NCI-H1048 (cell line): ENCODE data around the gene HPCAL1.

Source experiments
- DNase-seq: peaks from one replicate; lab custom pipeline; 2025; lab: John Stamatoyannopoulos, UW

The HPCAL1 gene

DNA sequence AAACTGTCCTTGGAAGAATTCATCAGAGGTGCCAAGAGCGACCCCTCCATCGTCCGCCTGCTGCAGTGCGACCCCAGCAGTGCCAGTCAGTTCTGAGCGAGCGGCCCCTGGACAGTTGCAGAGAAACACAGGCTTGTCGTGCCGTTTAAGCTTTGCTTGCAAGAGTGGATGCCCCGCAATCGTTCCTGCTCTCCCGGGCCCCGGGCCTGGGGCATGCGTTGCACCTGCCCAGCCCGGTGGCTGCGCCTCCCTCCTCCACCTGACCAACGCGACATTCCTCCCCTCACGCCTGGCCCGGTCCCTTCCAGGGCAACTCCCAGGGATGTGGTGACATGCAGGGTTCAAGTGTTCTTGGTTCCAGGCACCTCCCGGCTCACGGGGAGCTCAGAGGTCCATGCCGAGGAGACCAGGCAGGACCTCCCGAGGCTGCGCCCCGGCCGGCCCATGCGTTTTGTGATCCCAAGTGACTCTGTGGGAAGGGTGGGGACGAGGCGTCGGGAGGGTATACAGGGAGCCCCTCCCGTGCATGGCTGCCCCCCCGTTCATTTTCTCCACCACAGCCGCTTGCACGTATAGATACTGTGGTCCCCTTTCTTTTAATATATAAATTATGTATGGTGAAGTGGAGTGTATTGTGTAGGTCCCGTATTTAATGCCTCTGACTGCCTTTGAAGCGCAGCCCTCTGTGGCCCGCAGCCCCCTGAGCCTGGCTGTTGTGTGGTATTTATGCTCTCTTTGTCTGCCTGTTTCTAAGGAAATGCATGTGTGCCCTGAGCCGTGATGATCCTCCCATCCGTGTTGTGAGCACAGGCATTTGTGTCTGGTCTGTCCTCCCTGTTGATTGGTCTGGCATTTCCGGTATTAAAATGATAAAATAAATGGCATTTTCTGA lies 124.3 kb downstream of the HPCAL1 start:
- no peak for DNase-seq

- DNase-seq, result no peak
Measured at GRCh38 chr2:10427618-10427949, 124.9 kb downstream of the HPCAL1 start.

DNA sequence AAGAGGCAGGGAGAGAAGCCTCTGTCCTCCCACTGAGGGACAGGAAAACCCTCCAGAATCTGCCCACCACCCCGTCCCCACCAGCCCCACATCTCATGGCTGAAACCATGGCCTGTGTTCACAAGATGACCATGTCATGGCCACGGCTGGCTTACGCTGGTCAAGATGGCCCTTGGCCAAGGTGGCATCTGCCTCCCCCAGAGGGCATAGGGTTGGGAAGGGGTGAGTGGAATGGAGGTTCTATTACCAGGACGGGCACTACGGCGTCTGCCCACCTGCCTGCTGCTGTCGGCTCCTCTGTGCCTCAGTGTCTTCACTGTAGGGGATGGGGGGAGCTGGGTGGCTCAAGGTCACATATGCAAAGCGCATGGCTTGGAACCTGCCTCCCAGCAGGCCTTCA lies 125.7 kb downstream of the HPCAL1 start:
- no peak for DNase-seq

- no peak for DNase-seq
Measured at GRCh38 chr2:10428924-10429323, 126.2 kb downstream of the HPCAL1 start.

- no peak for DNase-seq
Measured at GRCh38 chr2:10430886-10431622, 128.3 kb downstream of the HPCAL1 start.

- DNase-seq, result no peak
Measured at GRCh38 chr2:10431797-10432196, 129.1 kb downstream of the HPCAL1 start.

DNA sequence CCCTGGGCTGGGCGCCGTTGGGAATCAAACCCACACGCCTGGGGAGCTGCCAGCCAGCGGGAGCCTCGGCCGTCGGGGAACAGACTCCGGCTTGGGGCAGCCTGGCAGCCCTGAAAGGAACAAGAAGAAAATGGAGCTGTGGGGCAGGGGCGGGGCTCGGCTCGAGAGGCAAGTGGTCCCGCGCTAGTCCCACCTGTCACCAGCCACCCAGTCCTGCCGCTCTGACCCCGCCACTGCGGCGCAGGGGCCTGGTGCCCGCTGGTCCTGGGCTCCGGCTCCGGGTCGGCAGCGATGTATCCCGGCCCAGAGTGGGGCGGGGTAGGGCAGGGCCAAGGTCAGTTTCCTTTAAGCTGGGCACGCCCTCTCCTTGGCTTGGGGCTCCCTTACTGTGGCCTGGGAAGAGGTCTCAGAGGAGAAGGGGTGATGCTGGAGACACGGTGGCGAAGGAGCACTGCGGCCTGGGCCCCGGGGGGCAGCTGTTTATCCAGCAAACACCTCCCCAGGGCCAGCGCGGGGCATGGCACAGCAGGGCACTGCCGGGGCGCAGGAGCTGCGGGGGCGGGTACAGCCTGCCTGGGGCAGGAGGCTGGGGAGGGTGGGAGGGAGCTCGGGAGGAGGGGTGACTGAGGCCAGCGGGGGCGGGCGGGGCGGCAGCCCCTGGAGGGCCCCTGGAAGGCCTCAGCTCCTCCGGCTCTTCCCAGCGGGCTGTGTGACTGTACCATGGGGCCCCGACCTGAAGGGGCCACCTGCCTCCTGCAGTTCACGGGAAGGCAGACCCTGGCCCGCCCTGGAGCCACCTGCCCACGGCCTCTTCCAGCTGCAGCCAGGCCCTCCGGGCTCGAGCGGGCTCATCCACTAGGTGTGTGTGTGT lies 129.8 kb downstream of the HPCAL1 start:
- DNase-seq, result no peak

GRCh38 chr2:10433264-10433946 lies 130.7 kb downstream of the HPCAL1 start:
- DNase-seq, result no peak

DNA sequence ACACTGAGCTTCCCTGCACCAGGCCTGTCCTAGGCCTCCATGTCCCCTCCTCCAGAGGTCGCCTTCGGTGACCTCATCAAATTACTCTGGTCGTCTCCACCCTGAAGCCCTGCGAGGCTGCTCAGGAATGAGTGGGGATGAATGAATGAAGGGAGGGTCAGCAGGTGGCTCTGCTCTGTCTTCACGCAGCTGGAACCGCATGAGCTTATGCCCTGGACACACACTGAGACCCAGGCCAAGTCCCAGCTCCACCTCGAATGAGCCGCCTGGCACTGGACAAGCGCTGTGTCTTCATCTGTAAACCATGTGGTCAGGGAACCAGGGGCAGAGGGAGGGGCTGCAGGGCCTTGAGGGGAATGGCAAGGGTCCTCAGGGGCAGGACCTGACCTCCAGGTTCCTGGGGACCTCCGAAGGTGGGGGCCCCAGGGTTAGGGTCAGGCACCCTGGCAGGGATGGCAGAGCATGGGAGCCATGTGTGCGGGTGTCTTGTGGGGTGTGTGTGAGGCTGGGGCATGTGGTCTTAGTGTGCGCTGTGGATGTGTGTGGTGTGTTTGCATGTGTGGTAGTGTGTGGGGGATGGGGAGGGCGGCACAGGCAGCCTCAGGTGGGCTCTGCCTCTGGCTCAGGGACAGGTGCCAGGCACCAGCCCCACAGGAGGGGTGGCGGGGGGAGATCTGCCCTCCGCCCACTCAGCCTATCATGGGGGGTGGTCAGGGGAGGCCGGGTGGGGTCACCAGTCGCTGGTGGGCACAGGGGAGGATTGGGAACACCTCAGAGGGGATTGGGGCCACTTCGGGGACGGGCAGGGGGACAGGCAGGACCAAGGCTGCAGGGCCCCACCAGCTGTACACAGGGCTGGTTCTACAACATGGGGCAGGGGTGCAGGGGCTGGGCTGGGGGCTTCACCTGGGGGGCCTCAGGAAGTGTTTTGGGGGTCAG lies 131.5 kb downstream of the HPCAL1 start:
- no peak for DNase-seq

DNA sequence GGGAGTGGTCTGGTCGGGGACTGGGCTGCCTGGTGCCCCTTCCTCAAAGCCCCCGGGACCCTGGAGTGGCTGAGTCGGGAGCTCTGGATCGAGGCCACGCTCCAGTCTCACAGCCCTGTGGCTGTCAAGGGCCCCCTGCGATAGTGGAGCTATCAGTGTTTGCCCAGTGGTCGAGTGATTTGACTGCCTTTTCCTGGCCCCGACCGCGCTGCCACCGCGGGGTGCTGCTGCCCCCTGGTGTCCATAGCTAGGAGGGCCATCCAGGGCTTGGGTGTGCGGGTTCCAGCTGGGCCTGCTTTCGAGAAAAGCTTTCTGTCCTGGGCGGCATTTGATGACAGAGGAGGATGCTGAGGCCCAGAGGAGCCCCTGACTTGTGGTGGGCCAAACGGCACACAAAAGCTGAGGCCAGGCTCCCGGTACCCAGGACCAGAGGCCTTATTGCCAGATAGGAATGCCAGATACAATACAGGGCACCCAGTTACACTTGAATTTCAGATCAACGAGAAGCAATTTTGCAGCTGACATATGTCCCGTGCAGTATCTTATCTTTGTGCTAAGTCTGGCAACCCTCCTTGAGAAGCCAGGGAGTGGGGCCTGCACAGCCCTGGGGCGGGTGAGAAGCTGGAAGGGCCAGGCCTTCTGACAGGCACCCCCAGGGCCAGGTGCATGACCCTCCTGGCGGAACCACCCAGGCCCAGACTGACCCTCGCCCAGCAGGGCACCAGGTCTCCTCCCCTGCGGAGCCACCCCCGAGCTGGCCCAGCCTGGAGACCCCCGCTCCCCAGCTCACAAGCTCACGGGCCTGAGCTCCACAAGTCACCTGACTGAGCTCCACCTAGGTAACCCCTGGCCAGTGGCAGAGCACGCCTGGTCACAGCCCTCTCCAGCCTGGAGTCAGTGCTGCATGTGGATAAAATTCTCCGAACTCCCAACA lies 132.4 kb downstream of the HPCAL1 start:
- no peak for DNase-seq

- no peak for DNase-seq
Measured at GRCh38 chr2:10435820-10436204, 133.1 kb downstream of the HPCAL1 start.

DNA sequence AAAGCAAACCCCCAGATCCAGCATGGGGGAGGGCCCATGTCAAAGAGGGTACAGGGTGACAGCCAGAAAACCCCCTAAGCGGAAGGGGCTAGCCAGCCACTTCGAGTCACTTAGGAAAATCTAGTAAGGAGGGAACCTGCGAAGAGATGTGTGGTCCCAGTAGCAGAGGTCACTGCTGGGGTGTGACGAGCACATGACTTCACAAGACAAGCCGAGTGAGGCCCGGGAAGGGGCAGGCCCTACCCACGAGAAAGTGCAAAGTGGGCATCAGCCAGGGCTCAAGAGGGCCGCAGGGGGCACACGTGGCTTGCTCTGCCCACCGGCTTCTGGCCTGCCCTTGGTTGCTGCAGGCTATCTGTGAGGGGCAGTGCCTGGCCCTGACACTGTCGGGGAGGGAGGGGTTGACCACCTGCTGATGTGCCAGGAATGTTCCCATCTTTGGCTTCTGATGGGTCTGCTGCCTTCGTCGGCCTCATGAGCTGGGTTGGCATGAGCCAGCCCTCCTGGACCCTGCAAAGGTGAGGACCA lies 133.9 kb downstream of the HPCAL1 start:
- no peak for DNase-seq

DNA sequence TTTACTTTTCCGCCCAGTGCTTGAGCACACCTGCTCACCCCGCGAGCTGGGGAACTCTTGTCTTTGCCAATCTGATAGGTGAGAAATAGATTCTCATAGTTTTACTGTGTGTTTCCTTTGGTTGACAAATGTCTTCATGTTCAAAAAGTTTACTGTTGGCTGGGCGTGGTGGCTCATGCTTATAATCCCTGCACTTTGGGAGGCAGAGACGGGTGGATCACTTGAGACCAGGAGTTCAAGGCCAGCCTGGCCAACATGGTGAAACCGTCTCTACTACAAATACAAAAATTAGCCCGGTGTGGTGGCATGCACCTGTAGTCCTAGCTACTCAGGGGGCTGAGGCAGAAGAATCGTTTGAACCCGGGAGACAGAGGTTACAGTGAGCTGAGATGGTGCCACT lies 135.1 kb downstream of the HPCAL1 start:
- DNase-seq, result no peak

GRCh38 chr2:10438688-10439087 lies 136.0 kb downstream of the HPCAL1 start:
- no peak for DNase-seq

DNA sequence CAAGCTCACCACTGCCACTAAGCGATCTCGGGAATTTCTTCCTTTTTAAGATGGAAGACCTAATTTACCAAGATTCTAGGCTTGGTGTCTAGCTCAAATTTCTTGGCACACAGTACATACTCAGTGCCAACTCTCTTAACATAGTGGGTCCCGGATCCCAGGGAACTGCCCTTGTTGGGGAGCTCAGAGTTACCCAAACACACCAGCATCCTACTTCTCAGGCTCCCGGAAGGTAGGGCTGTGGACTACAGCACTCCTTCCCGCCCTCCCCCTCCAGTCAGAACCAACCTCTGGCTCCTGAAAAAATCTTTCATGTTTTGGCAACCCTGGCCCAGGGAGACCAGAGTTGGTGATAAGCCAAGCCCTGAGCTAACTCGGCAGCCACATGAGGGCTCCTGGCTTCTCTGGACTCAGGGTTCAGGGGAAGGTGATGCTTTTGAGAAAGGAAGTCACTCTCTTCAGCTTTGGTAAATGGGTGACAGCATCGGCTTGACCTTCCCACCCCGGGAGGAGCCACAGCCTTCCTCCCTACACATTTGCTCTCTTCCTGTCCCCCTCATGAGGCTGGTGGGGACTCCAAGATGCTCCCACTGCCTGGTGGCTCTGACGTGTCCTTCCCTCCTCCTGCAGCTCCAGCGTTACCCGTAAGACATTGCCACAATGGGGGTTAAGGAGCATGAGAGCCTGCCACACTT lies 136.6 kb downstream of the HPCAL1 start:
- DNase-seq, result no peak

DNA sequence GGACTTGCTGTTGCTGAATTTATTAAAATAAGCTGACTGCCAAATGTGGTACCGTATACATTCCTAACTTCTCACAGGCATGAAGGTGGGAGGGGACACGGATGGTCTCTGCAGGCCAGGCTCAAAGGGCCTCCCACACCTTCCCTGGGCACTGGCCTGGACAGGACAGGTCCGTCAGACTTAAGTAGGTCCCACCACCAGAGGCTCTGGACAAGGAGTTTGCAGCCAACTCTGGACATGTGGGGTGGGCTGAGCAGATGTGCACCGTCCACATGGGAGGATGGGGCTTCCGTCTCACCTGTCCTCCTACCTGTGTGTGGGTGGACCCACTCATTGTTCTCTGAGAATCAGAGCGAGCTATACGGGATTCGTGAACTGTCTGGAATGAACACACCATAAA lies 137.3 kb downstream of the HPCAL1 start:
- DNase-seq, result no peak

DNA sequence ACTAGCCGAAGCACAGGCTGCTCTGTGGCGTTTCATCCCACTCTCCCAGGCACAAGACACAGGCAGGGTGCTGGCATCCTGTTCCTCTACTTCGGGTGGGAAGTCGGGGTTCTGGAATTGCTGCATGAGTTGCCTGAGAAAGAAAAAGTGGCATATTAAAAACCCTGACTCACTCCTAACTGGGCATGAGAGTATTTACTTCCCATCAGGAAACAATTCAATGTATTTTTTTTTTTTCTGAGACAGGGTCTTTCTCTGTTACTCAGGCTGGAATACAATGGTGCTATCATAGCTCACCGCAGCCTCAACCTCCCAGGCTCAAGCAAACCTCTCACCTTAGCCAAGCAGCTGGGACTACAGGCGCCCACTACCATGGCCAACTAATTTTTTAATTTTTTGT lies 138.0 kb downstream of the HPCAL1 start:
- DNase-seq, result no peak

GRCh38 chr2:10441948-10442347 lies 139.2 kb downstream of the HPCAL1 start:
- no peak for DNase-seq
